Mesenchymal stem cell (in vitro differentiated cells and primary cell): ENCODE results near the gene DMGDH.

Source experiments
- DNase-seq: peaks from one replicate; pipeline ENCODE4 v3.0.0-alpha.2; 2013
- H2AFZ ChIP-seq: one replicate; pipeline ENCODE4 v1.6.1; 2013; ENCODE audit warnings: low read depth, mild to moderate bottlenecking, control low read depth, inconsistent platforms, low read length, moderate library complexity
- H2AK5ac ChIP-seq: 2 replicates; pipeline ENCODE4 v1.6.1; 2013; ENCODE audit warnings: low read length, moderate library complexity, mild to moderate bottlenecking, inconsistent platforms; ENCODE audit not compliant: severe bottlenecking
- H2BK120ac ChIP-seq: one replicate; pipeline ENCODE4 v1.6.1; 2013; ENCODE audit warnings: low read depth, mild to moderate bottlenecking, inconsistent platforms, low read length, moderate library complexity
- H2BK12ac ChIP-seq, 2 experiments: one replicate each; pipeline ENCODE4 v1.6.1; 2013; ENCODE audit warnings: inconsistent platforms in 2 of 2, low read length in 2 of 2, mild to moderate bottlenecking in 2 of 2, moderate library complexity in 2 of 2, control low read depth in 1 of 2
- H2BK15ac ChIP-seq: one replicate; pipeline ENCODE4 v1.6.1; 2013; ENCODE audit warnings: mild to moderate bottlenecking, low read depth, inconsistent platforms; ENCODE audit not compliant: poor library complexity, severe bottlenecking
- H2BK5ac ChIP-seq: 2 replicates; pipeline ENCODE4 v1.6.1; 2013; ENCODE audit warnings: low read depth, mild to moderate bottlenecking, low read length, control low read depth, inconsistent platforms; ENCODE audit not compliant: poor library complexity, severe bottlenecking
- H3K14ac ChIP-seq, 2 experiments: one replicate each; pipeline ENCODE4 v1.6.1; 2013; ENCODE audit warnings: inconsistent platforms in 2 of 2, low read length in 2 of 2, control low read depth in 1 of 2, mild to moderate bottlenecking in 1 of 2, moderate library complexity in 1 of 2
- H3K18ac ChIP-seq, 2 experiments: one replicate each; pipeline ENCODE4 v1.6.1; 2013; ENCODE audit warnings: inconsistent platforms in 2 of 2, low read length in 2 of 2, control low read depth in 1 of 2, low read depth in 1 of 2, mild to moderate bottlenecking in 1 of 2
- H3K23ac ChIP-seq, 2 experiments: one replicate each; pipeline ENCODE4 v1.6.1; 2013; ENCODE audit warnings: inconsistent platforms in 2 of 2, low read length in 2 of 2, mild to moderate bottlenecking in 2 of 2, moderate library complexity in 2 of 2, control low read depth in 1 of 2
- H3K27ac ChIP-seq: 2 replicates; pipeline ENCODE4 v1.5.1; 2013; ENCODE audit warnings: mild to moderate bottlenecking, moderate library complexity, low read length, control low read depth, inconsistent platforms; ENCODE audit not compliant: poor library complexity, severe bottlenecking
- H3K27me3 ChIP-seq, 2 experiments: 2 replicates each; pipeline versions ENCODE4 v1.6.1 to v1.7.0; 2013; ENCODE audit warnings: low read length in 2 of 2, mild to moderate bottlenecking in 2 of 2, moderate library complexity in 2 of 2, control low read depth in 1 of 2, inconsistent platforms in 1 of 2; ENCODE audit not compliant: control insufficient read depth in 1 of 2, insufficient read depth in 1 of 2
- H3K36me3 ChIP-seq, 2 experiments: 2 replicates each; pipeline versions ENCODE4 v1.6.1 to v1.7.0; 2013; ENCODE audit warnings: low read length in 2 of 2, control low read depth in 1 of 2, inconsistent platforms in 1 of 2, low read depth in 1 of 2, mild to moderate bottlenecking in 1 of 2; ENCODE audit not compliant: insufficient read depth in 2 of 2, control insufficient read depth in 1 of 2
- H3K4ac ChIP-seq, 2 experiments: one replicate each; pipeline ENCODE4 v1.6.1; 2013; ENCODE audit warnings: inconsistent platforms in 2 of 2, low read length in 2 of 2, mild to moderate bottlenecking in 2 of 2, moderate library complexity in 2 of 2, control low read depth in 1 of 2, low read depth in 1 of 2
- H3K4me1 ChIP-seq: 2 replicates; pipeline ENCODE4 v1.6.1; 2013; ENCODE audit warnings: low read depth, low read length, control low read depth; ENCODE audit not compliant: control insufficient read depth, insufficient read depth
- H3K4me2 ChIP-seq: 2 replicates; pipeline ENCODE4 v1.6.1; 2013; ENCODE audit warnings: low read length, mild to moderate bottlenecking, inconsistent platforms; ENCODE audit not compliant: poor library complexity, severe bottlenecking
- H3K4me3 ChIP-seq, 2 experiments: 2 replicates each; pipeline versions ENCODE4 v1.5.1 to v1.7.0; 2013; ENCODE audit warnings: low read length in 2 of 2, mild to moderate bottlenecking in 2 of 2, control low read depth in 1 of 2, low read depth in 1 of 2; ENCODE audit not compliant: insufficient read depth in 1 of 2
- H3K79me1 ChIP-seq: replicated peaks from 2 replicates; pipeline ENCODE4 v1.6.1; 2013; ENCODE audit warnings: mild to moderate bottlenecking, control low read depth, low read length, inconsistent platforms; ENCODE audit not compliant: poor library complexity, severe bottlenecking
- H3K9ac ChIP-seq: 2 replicates; pipeline ENCODE4 v1.7.0; 2013; ENCODE audit warnings: mild to moderate bottlenecking, low read length, moderate library complexity
- H3K9me3 ChIP-seq: 2 replicates; pipeline ENCODE4 v1.7.0; 2013; ENCODE audit warnings: mild to moderate bottlenecking, low read length; ENCODE audit not compliant: control insufficient read depth
- H4K8ac ChIP-seq: one replicate; pipeline ENCODE4 v1.6.1; 2013; ENCODE audit warnings: inconsistent platforms, mild to moderate bottlenecking, low read length, moderate library complexity
- H4K91ac ChIP-seq: one replicate; pipeline ENCODE4 v1.6.1; 2013; ENCODE audit warnings: mild to moderate bottlenecking, low read length, inconsistent platforms
- WGBS: methylation state at CpG from one replicate; pipeline ENCODE4 v1.1.7; 2013; ENCODE audit warnings: mixed read lengths; 5-methylcytosine and 5-hydroxymethylcytosine counted together

DMGDH gene

GRCh38 chr5:79070350-79070667 is 835 bp upstream of the DMGDH start:
- WGBS, result 40% methylated on average over 2 of the region's 9 CpGs
- Histone ChIP-seq H2BK12ac (no peak overlapping the region), H2AK5ac (no peak overlapping the region), H2BK120ac (no peak overlapping the region), H3K9ac (peak overlapping the region; percentile 90), H3K18ac (no peak overlapping the region), H2BK15ac (no peak overlapping the region), H3K79me1 (no peaks in the 10 kb centered on the region), H3K9me3 (peaks cover 12% of the 10 kb centered on the region), H3K27ac (no peak overlapping the region), H3K4me3 (peak overlapping the region in 1 of 2 experiments; percentile 80), H3K4me2 (no peak overlapping the region), H3K14ac (no peak overlapping the region), H4K8ac (no peak overlapping the region), H4K91ac (peak overlapping the region; percentile 18), H2AFZ (no peak overlapping the region), H2BK5ac (no peak overlapping the region), H3K36me3 (no peaks in the 10 kb centered on the region), H3K4me1 (no peaks in the 10 kb centered on the region), H3K4ac (peak overlapping the region in 1 of 2 experiments; percentile 2), H3K27me3 (no peaks in the 10 kb centered on the region), H3K23ac (no peak overlapping the region)
- no peak for DNase-seq

- H3K79me1 ChIP-seq, result no peaks in the 10 kb centered on the region
- no peak overlapping the region for H3K4me2 ChIP-seq
- no peak overlapping the region for H3K18ac ChIP-seq
- no peaks in the 10 kb centered on the region for H3K9me3 ChIP-seq
- H2BK12ac ChIP-seq, result no peak overlapping the region
- H3K14ac ChIP-seq, result no peak overlapping the region
- no peak overlapping the region for H2BK5ac ChIP-seq
- no peak overlapping the region for H2AFZ ChIP-seq
- no peaks in the 10 kb centered on the region for H3K36me3 ChIP-seq
- H2AK5ac ChIP-seq, result no peak overlapping the region
- peaks cover 0 to 6% of the 10 kb centered on the region in 2 experiments for H3K27me3 ChIP-seq
- no peak overlapping the region for H2BK15ac ChIP-seq
- no peak overlapping the region for H3K23ac ChIP-seq
- H3K9ac ChIP-seq, result no peak overlapping the region
- WGBS, result 94% methylated on average over 3 of the region's 3 CpGs
- no peak overlapping the region for H3K27ac ChIP-seq
- no peak overlapping the region for H4K91ac ChIP-seq
- H4K8ac ChIP-seq, result no peak overlapping the region
- no peak overlapping the region for H3K4ac ChIP-seq
- DNase-seq, result no peak
- no peaks in the 10 kb centered on the region for H3K4me1 ChIP-seq
- H3K4me3 ChIP-seq, result no peak overlapping the region
- H2BK120ac ChIP-seq, result no peak overlapping the region
Measured at GRCh38 chr5:79062436-79062835, 7.0 kb downstream of the DMGDH start.

GRCh38 chr5:79059674-79060073 is 9.8 kb downstream of the DMGDH start:
- no peak overlapping the region for H3K14ac ChIP-seq
- no peak overlapping the region for H4K8ac ChIP-seq
- no peak overlapping the region for H3K23ac ChIP-seq
- no peak overlapping the region for H2AFZ ChIP-seq
- H3K27me3 ChIP-seq, result peaks cover 0 to 6% of the 10 kb centered on the region in 2 experiments
- no peak overlapping the region for H3K4me2 ChIP-seq
- no peak overlapping the region for H4K91ac ChIP-seq
- no peak for DNase-seq
- H3K9me3 ChIP-seq, result no peaks in the 10 kb centered on the region
- no peak overlapping the region for H3K9ac ChIP-seq
- H3K36me3 ChIP-seq, result no peaks in the 10 kb centered on the region
- no peaks in the 10 kb centered on the region for H3K4me1 ChIP-seq
- no peak overlapping the region for H2BK5ac ChIP-seq
- H3K4me3 ChIP-seq, result no peak overlapping the region
- no peak overlapping the region for H3K4ac ChIP-seq
- H2BK15ac ChIP-seq, result no peak overlapping the region
- WGBS, result 97% methylated on average over 2 of the region's 4 CpGs
- H2BK120ac ChIP-seq, result no peak overlapping the region
- H3K27ac ChIP-seq, result no peak overlapping the region
- H3K79me1 ChIP-seq, result no peaks in the 10 kb centered on the region
- H2BK12ac ChIP-seq, result no peak overlapping the region
- no peak overlapping the region for H2AK5ac ChIP-seq
- no peak overlapping the region for H3K18ac ChIP-seq

- Histone ChIP-seq H4K8ac (no peak overlapping the region), H3K4me2 (no peak overlapping the region), H2BK12ac (no peak overlapping the region), H4K91ac (no peak overlapping the region), H2BK120ac (no peak overlapping the region), H3K27me3 (no peaks in the 10 kb centered on the region), H3K9ac (no peak overlapping the region), H3K14ac (no peak overlapping the region), H3K23ac (no peak overlapping the region), H3K36me3 (no peaks in the 10 kb centered on the region), H3K79me1 (no peaks in the 10 kb centered on the region), H3K4me3 (no peak overlapping the region), H2AK5ac (no peak overlapping the region), H3K27ac (no peak overlapping the region), H2BK5ac (no peak overlapping the region), H2BK15ac (no peak overlapping the region), H2AFZ (no peak overlapping the region), H3K4me1 (no peaks in the 10 kb centered on the region), H3K9me3 (peaks cover 17% of the 10 kb centered on the region), H3K18ac (no peak overlapping the region), H3K4ac (no peak overlapping the region)
- DNase-seq, result no peak
Measured at GRCh38 chr5:79056847-79057246, 12.6 kb downstream of the DMGDH start.
